Fibroblast of lung (primary cell): ENCODE results near the gene DDX6. TPM values are rescaled to one million over a fixed set of nuclear protein-coding genes. Genes with fewer than 3 reads are reported as not detected.
"Not testable (repeated sequence)": the region's sequence is repeated elsewhere in the genome, so short reads cannot be mapped to it uniquely, and the experiment has no call there.

Experiments used
- DNase-seq, 2 donors: peaks; one replicate each; pipeline versions ENCODE4 v3.0.0 to v3.0.0-alpha.2; 2010; ENCODE audit warnings: low read depth in 2 of 2
- H2AFZ ChIP-seq: 2 replicates; pipeline ENCODE4 v1.5.1; 2012; ENCODE audit warnings: low read length, control low read depth, inconsistent platforms
- H3K27ac ChIP-seq: 2 replicates; pipeline ENCODE4 v1.5.1; 2011; ENCODE audit warnings: low read length, control low read depth; ENCODE audit not compliant: insufficient read depth
- H3K27me3 ChIP-seq: 2 replicates; pipeline ENCODE4 v1.5.1; 2011; ENCODE audit warnings: mild to moderate bottlenecking, low read length; ENCODE audit not compliant: control insufficient read depth, insufficient read depth
- H3K36me3 ChIP-seq: 2 replicates; pipeline ENCODE4 v1.5.1; 2011; ENCODE audit warnings: low read length; ENCODE audit not compliant: control insufficient read depth, insufficient read depth
- H3K4me1 ChIP-seq: 2 replicates; pipeline ENCODE4 v1.5.1; 2011; ENCODE audit warnings: low read length; ENCODE audit not compliant: control insufficient read depth, insufficient read depth; ENCODE audit errors: extremely low read depth
- H3K4me2 ChIP-seq: 2 replicates; pipeline ENCODE4 v1.5.1; 2011; ENCODE audit warnings: low read length, control low read depth; ENCODE audit not compliant: insufficient read depth; ENCODE audit errors: extremely low read depth
- H3K4me3 ChIP-seq, 4 experiments: fragments of 200-600 bp in 1 of 4; sonication (generic) in 1 of 4; replicated peaks in 1 of 4; 2 replicates each; pipeline ENCODE4 v1.5.1; 2011 to 2016; ENCODE audit warnings: low read length in 4 of 4, low read depth in 3 of 4, mild to moderate bottlenecking in 3 of 4, control low read depth in 2 of 4, inconsistent platforms in 1 of 4, mixed read lengths in 1 of 4; ENCODE audit not compliant: insufficient read depth in 1 of 4; ENCODE audit errors: control extremely low read depth in 1 of 4
- H3K79me2 ChIP-seq: 2 replicates; pipeline ENCODE4 v1.5.1; 2012; ENCODE audit warnings: mild to moderate bottlenecking, low read length, inconsistent platforms; ENCODE audit not compliant: control insufficient read depth, insufficient read depth
- H3K9ac ChIP-seq: 2 replicates; pipeline ENCODE4 v1.5.1; 2011; ENCODE audit warnings: mild to moderate bottlenecking, low read length, control low read depth; ENCODE audit not compliant: insufficient read depth
- H3K9me3 ChIP-seq: 2 replicates; pipeline ENCODE4 v1.5.1; 2012; ENCODE audit warnings: low read depth, low read length; ENCODE audit not compliant: control insufficient read depth, insufficient read depth
- H4K20me1 ChIP-seq: 2 replicates; pipeline ENCODE4 v1.5.1; 2011; ENCODE audit warnings: low read length; ENCODE audit not compliant: control insufficient read depth, insufficient read depth; ENCODE audit errors: extremely low read depth
- CTCF ChIP-seq, 2 donors: IDR thresholded peaks in 1 of 2; conservative IDR thresholded peaks in 1 of 2; 1 replicate in 1 of 2; 2 replicates in 1 of 2; pipeline ENCODE4 v1.5.1; 2011 to 2012; ENCODE audit warnings: low read length in 2 of 2, control low read depth in 1 of 2, inconsistent platforms in 1 of 2, low read depth in 1 of 2, mild to moderate bottlenecking in 1 of 2
- EZH2 ChIP-seq: IDR thresholded peaks from 2 replicates; pipeline ENCODE4 v1.5.1; 2012; ENCODE audit warnings: low read length, control low read depth, mild to moderate bottlenecking; ENCODE audit errors: missing control alignments
- polyA plus RNA-seq, 2 donors: library from polyadenylated mRNA; depleted of rRNA in 1 of 2; stranded (reverse) in 1 of 2; unstranded in 1 of 2; fragments of >200 nt; gene quantifications; 2 replicates each; pipeline ENCODE4 v1.2.1, GENCODE V29; 2011 to 2012; ENCODE audit warnings: missing spikeins in 1 of 2
- total RNA-seq: library from RNA; depleted of rRNA; stranded (reverse); fragments of >200 nt; gene quantifications from 2 replicates; pipeline ENCODE4 v1.2.1, GENCODE V29; 2014

The DDX6 gene
- total and polyA plus RNA-seq, 2 donors (not counting 1 experiment from before 2014, with no cell fraction given), result 91.2 to 105 TPM

GRCh38 chr11:118717221-118717620, 73.7 kb downstream of the DDX6 start:
- not testable (repeated sequence) for H4K20me1 ChIP-seq, H3K9me3 ChIP-seq, H3K79me2 ChIP-seq

GRCh38 chr11:118715837-118716260, 75.1 kb downstream of the DDX6 start:
- no peak overlapping the region for H2AFZ ChIP-seq
- H3K27me3 ChIP-seq, result no peaks in the 10 kb centered on the region
- DNase-seq, result peak in 1 of 2 donors; percentile 29
- H4K20me1 ChIP-seq, result no peaks in the 10 kb centered on the region
- TF ChIP-seq CTCF (conservative IDR thresholded peaks at IDR 0.05 in 1 of 2, IDR thresholded peaks at IDR 0.05 in 1 of 2; ENCODE audit: low read depth in 1 of 2, low read length in 2 of 2) (no peak), EZH2 (no peak)
- no peaks in the 10 kb centered on the region for H3K36me3 ChIP-seq
- no peaks in the 10 kb centered on the region for H3K4me1 ChIP-seq
- no peaks in the 10 kb centered on the region for H3K79me2 ChIP-seq
- H3K9me3 ChIP-seq, result no peaks in the 10 kb centered on the region
- H3K4me2 ChIP-seq, result no peak overlapping the region
- no peak overlapping the region for H3K4me3 ChIP-seq
- H3K27ac ChIP-seq, result no peak overlapping the region
- H3K9ac ChIP-seq, result no peak overlapping the region

More at GRCh38 chr11:118717221-118717620, 73.7 kb downstream of the DDX6 start:
- H3K4me2 ChIP-seq, H3K9ac ChIP-seq, DNase-seq, H3K27me3 ChIP-seq, H2AFZ ChIP-seq, H3K4me3 ChIP-seq, H3K4me1 ChIP-seq, H3K27ac ChIP-seq, H3K36me3 ChIP-seq: not testable (repeated sequence)

GRCh38 chr11:118715245-118715831, 75.6 kb downstream of the DDX6 start:
- Histone ChIP-seq H3K9ac (no peak overlapping the region), H3K79me2 (no peaks in the 10 kb centered on the region), H4K20me1 (no peaks in the 10 kb centered on the region), H3K9me3 (no peaks in the 10 kb centered on the region), H3K27me3 (no peaks in the 10 kb centered on the region), H3K4me2 (no peak overlapping the region), H3K4me3 (no peak overlapping the region), H3K4me1 (no peaks in the 10 kb centered on the region), H3K27ac (no peak overlapping the region), H2AFZ (no peak overlapping the region), H3K36me3 (no peaks in the 10 kb centered on the region)
- TF ChIP-seq CTCF (conservative IDR thresholded peaks at IDR 0.05 in 1 of 2, IDR thresholded peaks at IDR 0.05 in 1 of 2; ENCODE audit: low read depth in 1 of 2, low read length in 2 of 2), result no peak
- TF ChIP-seq EZH2, result no peak
- peak; percentile 18 to 23 for DNase-seq
